K562 (cell line): ENCODE data around the gene PBX4. TPM values are rescaled to one million over a fixed set of nuclear protein-coding genes. Genes with fewer than 3 reads are reported as not detected.

Experiments used
- CBX5 ChIP-seq: IDR thresholded peaks from 2 replicates; pipeline ENCODE4 v1.6.1; 2014; ENCODE audit warnings: low read depth, borderline replicate concordance
- EP400 ChIP-seq: fragments of 450-650 bp; IDR thresholded peaks from 2 replicates; pipeline ENCODE4 v1.6.1; 2017; ENCODE audit warnings: antibody characterized with exemption, mild to moderate bottlenecking, moderate library complexity
- ESRRB ChIP-seq: fragments of 250-450 bp; sonication (Bioruptor Pico); IDR thresholded peaks from 2 replicates; pipeline ENCODE4 v1.5.0; 2020; ENCODE audit warnings: mild to moderate bottlenecking, moderate library complexity, borderline replicate concordance
- ETV6 ChIP-seq, 3 experiments: fragments of 150-350 bp in 1 of 3; sonication (generic) in 1 of 3; formaldehyde crosslinking in 1 of 3; IDR thresholded peaks; 2 replicates each; pipeline versions ENCODE4 v1.6.1 to v1.8.0; 2014 to 2022; ENCODE audit warnings: borderline replicate concordance in 2 of 3, low read depth in 2 of 3, antibody characterized with exemption in 1 of 3, low read length in 1 of 3, mild to moderate bottlenecking in 1 of 3, missing genetic modification reagents in 1 of 3
- GABPB2 ChIP-seq: fragments of 250-450 bp; sonication (Bioruptor Pico); conservative IDR thresholded peaks from 2 replicates; pipeline ENCODE4 v1.5.1; 2021; ENCODE audit warnings: mild to moderate bottlenecking
- HIVEP1 ChIP-seq: fragments of 250-450 bp; sonication (Bioruptor Pico); IDR thresholded peaks from 2 replicates; pipeline ENCODE4 v1.4.0; 2020; ENCODE audit warnings: mild to moderate bottlenecking
- HSF4 ChIP-seq: fragments of 250-450 bp; sonication (Bioruptor Pico); IDR thresholded peaks from 2 replicates; pipeline ENCODE4 v2.1.2; 2022; ENCODE audit warnings: mild to moderate bottlenecking, moderate library complexity, borderline replicate concordance
- MBD2 ChIP-seq: sonication (generic); IDR thresholded peaks from 2 replicates; pipeline ENCODE4 v1.6.1; 2016; ENCODE audit warnings: low read depth, borderline replicate concordance
- MCM5 ChIP-seq: fragments of 450-650 bp; IDR thresholded peaks from 2 replicates; pipeline ENCODE4 v1.6.1; 2016; ENCODE audit warnings: low read depth
- NRF1 ChIP-seq, 2 experiments: fragments of 450-650 bp; IDR thresholded peaks in 1 of 2; conservative IDR thresholded peaks in 1 of 2; 2 replicates each; pipeline ENCODE4 v1.6.1; 2014; ENCODE audit warnings: mild to moderate bottlenecking in 2 of 2
- PHF21A ChIP-seq: fragments of 450-650 bp; IDR thresholded peaks from 2 replicates; pipeline ENCODE4 v1.6.1; 2017; ENCODE audit warnings: low read depth, borderline replicate concordance
- RNF219 ChIP-seq: fragments of 250-450 bp; sonication (Bioruptor Pico); IDR thresholded peaks from 2 replicates; pipeline ENCODE4 v1.5.0; 2022; ENCODE audit warnings: mild to moderate bottlenecking
- STAT6 ChIP-seq: sonication (generic); formaldehyde crosslinking; IDR thresholded peaks from 2 replicates; pipeline ENCODE4 v1.8.1; 2023; ENCODE audit warnings: mild to moderate bottlenecking, missing genetic modification reagents
- TFAM ChIP-seq: fragments of 250-450 bp; sonication (Bioruptor Pico); conservative IDR thresholded peaks from 2 replicates; pipeline ENCODE4 v1.5.0; 2021; ENCODE audit warnings: mild to moderate bottlenecking, moderate library complexity
- UBTF ChIP-seq, 2 experiments: IDR thresholded peaks; 2 replicates each; pipeline ENCODE4 v1.6.1; 2012; ENCODE audit warnings: improper control_type of control experiment in 2 of 2, low read depth in 2 of 2, low read length in 2 of 2, borderline replicate concordance in 1 of 2
- ZFP30 ChIP-seq: fragments of 250-450 bp; sonication (Bioruptor Pico); IDR thresholded peaks from 2 replicates; pipeline ENCODE4 v1.8.0; 2022; ENCODE audit warnings: moderate library complexity, mild to moderate bottlenecking, inconsistent platforms, borderline replicate concordance
- ZNF232 ChIP-seq: sonication (generic); formaldehyde crosslinking; IDR thresholded peaks from 2 replicates; pipeline ENCODE4 v1.8.0; 2022; ENCODE audit warnings: mild to moderate bottlenecking, missing genetic modification reagents
- ZNF253 ChIP-seq: fragments of 250-450 bp; sonication (Bioruptor Pico); conservative IDR thresholded peaks from 2 replicates; pipeline ENCODE4 v1.6.1; 2021; ENCODE audit warnings: mild to moderate bottlenecking
- ZNF274 ChIP-seq: IDR thresholded peaks from 2 replicates; pipeline ENCODE4 v1.6.1; 2011; ENCODE audit warnings: low read depth, mild to moderate bottlenecking, low read length, moderate library complexity, borderline replicate concordance
- ZNF707 ChIP-seq: fragments of 250-450 bp; sonication (Bioruptor Pico); conservative IDR thresholded peaks from 2 replicates; pipeline ENCODE4 v1.8.0; 2022; ENCODE audit warnings: inconsistent platforms, mild to moderate bottlenecking, moderate library complexity
- polyA plus RNA-seq, 8 experiments: library from polyadenylated mRNA; depleted of rRNA in 4 of 8; stranded (reverse) in 5 of 8; unstranded in 3 of 8; fragments of >200 nt; fragmentation: Nextera tagmentation in 2 of 8; fragmentation: Illumina TruSeq in 1 of 8; extraction: Ambion mirVana in 2 of 8; extraction: Trizol in 1 of 8; gene quantifications; 2 replicates each; pipeline versions ENCODE4 v1.2.1 to v1.2.3, GENCODE V29; 2011 to 2014; ENCODE audit warnings: inconsistent platforms in 1 of 8, missing spikeins in 1 of 8
- total RNA-seq, 7 experiments: library from RNA; depleted of rRNA in 6 of 7; stranded (reverse); fragments of >200 nt in 6 of 7; fragmentation: Illumina TruSeq in 2 of 7; extraction: Trizol in 2 of 7; gene quantifications; 2 replicates each; pipeline versions ENCODE4 v1.2.1 to v1.2.3, GENCODE V29; 2011 to 2021; ENCODE audit warnings: low replicate concordance in 1 of 7

The PBX4 gene
- total and polyA plus RNA-seq, 9 of the 15 experiments (the other 6 are each of a cell fraction or from before 2014, with no cell fraction given), result 0.11 to 3.8 (median 1.6) TPM; not detected in 1

- no peak for TF ChIP-seq RNF219 (CRISPR knock-in tag)
- no peak; the same call in 1 of the 2 replicates for TF ChIP-seq ZNF253
- peak; percentile 39; the same call in 1 of the 2 replicates for TF ChIP-seq MBD2
- no peak for TF ChIP-seq ZNF232
- no peak for TF ChIP-seq PHF21A
- TF ChIP-seq STAT6, result no peak
- TF ChIP-seq EP400, result peak; percentile 56; the same call in 1 of the 2 replicates
- no peak for TF ChIP-seq HIVEP1 (CRISPR knock-in tag)
- no peak for TF ChIP-seq GABPB2
- no peak for TF ChIP-seq ZNF274
- no peak for TF ChIP-seq TFAM (CRISPR knock-in tag)
- no peak for TF ChIP-seq HSF4 (CRISPR knock-in tag)
- TF ChIP-seq CBX5, result no peak
- TF ChIP-seq ZNF707 (CRISPR knock-in tag), result no peak
- TF ChIP-seq NRF1 (conservative IDR thresholded peaks at IDR 0.05 in 1 of 2, IDR thresholded peaks at IDR 0.05 in 1 of 2), result peak; percentile 33 to 36; a peak in 2 of 4 replicates
- TF ChIP-seq ETV6 (IDR thresholded peaks at IDR 0.05; ENCODE audit: borderline replicate concordance in 1 of 2, low read depth in 2 of 2, low read length in 1 of 2), result no peak
- no peak for TF ChIP-seq ETV6 (CRISPR knock-in tag; IDR thresholded peaks at IDR 0.05; ENCODE audit: borderline replicate concordance)
- no peak for TF ChIP-seq MCM5
- TF ChIP-seq UBTF (IDR thresholded peaks at IDR 0.05; ENCODE audit: borderline replicate concordance in 1 of 2, low read depth in 2 of 2, low read length in 2 of 2), result no peak
- TF ChIP-seq ESRRB, result no peak
- TF ChIP-seq ZFP30 (CRISPR knock-in tag), result no peak
These were observed 24.9 kb upstream of the PBX4 start, which contains the start of gene GMIP (continued) for GRCh38 chr19:19643158-19644053.
